Measurements from ENCODE around the gene CSRP1. TPM values are rescaled to one million over a fixed set of nuclear protein-coding genes. Genes with fewer than 3 reads are reported as not detected.

CSRP1 gene
- total and polyA plus RNA-seq, 2 of the 13 experiments (the other 11 are each of a cell fraction or from before 2014, with no cell fraction given), result 17.7 to 68.9 TPM

- no peak for TF ChIP-seq CHD2 (IDR thresholded peaks at IDR 0.05; ENCODE audit: low read depth, low read length)
- TF ChIP-seq HMGA1 (CRISPR knock-in tag; conservative IDR thresholded peaks at IDR 0.05), result no peak
- TF ChIP-seq ARNTL (CRISPR knock-in tag; IDR thresholded peaks at IDR 0.05), result no peak
- no peak for TF ChIP-seq PPARG (CRISPR knock-in tag; conservative IDR thresholded peaks at IDR 0.05)
- no peak for TF ChIP-seq NFYB (CRISPR knock-in tag; IDR thresholded peaks at IDR 0.05)
- TF ChIP-seq, protein P1, sequence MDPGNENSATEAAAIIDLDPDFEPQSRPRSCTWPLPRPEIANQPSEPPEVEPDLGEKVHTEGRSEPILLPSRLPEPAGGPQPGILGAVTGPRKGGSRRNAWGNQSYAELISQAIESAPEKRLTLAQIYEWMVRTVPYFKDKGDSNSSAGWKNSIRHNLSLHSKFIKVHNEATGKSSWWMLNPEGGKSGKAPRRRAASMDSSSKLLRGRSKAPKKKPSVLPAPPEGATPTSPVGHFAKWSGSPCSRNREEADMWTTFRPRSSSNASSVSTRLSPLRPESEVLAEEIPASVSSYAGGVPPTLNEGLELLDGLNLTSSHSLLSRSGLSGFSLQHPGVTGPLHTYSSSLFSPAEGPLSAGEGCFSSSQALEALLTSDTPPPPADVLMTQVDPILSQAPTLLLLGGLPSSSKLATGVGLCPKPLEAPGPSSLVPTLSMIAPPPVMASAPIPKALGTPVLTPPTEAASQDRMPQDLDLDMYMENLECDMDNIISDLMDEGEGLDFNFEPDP (CRISPR knock-in tag; conservative IDR thresholded peaks at IDR 0.05), result 0 out of 2 replicates have a peak, but pooled peaks have one; percentile 84
- TF ChIP-seq SOX5 (CRISPR knock-in tag; IDR thresholded peaks at IDR 0.05; ENCODE audit: borderline replicate concordance), result no peak
- TF ChIP-seq EP300 (IDR thresholded peaks at IDR 0.05; ENCODE audit: low read depth in 2 of 2, low read length in 2 of 2), result no peak
- no peak for TF ChIP-seq EP300 (CRISPR knock-in tag; IDR thresholded peaks at IDR 0.05; ENCODE audit: borderline replicate concordance)
- no peak for TF ChIP-seq NAIF1 (CRISPR knock-in tag; IDR thresholded peaks at IDR 0.05; ENCODE audit: borderline replicate concordance)
- no peak for TF ChIP-seq DPF2 (CRISPR knock-in tag; IDR thresholded peaks at IDR 0.05; ENCODE audit: borderline replicate concordance, low read depth)
- TF ChIP-seq ZNF34 (CRISPR knock-in tag; IDR thresholded peaks at IDR 0.05; ENCODE audit: borderline replicate concordance), result peak; percentile 21; the same call in 1 of the 2 replicates
- no peak; the same call in 1 of the 2 replicates for TF ChIP-seq MAX (IDR thresholded peaks at IDR 0.05)
- no peak for TF ChIP-seq ZBTB1 (CRISPR knock-in tag; IDR thresholded peaks at IDR 0.05; ENCODE audit: borderline replicate concordance)
- TF ChIP-seq THYN1 (CRISPR knock-in tag; IDR thresholded peaks at IDR 0.05; ENCODE audit: borderline replicate concordance, low read depth), result no peak
- TF ChIP-seq BCL6 (CRISPR knock-in tag; IDR thresholded peaks at IDR 0.05), result 0 out of 2 replicates have a peak, but pooled peaks have one; percentile 14
- TF ChIP-seq E2F1 (CRISPR knock-in tag; IDR thresholded peaks at IDR 0.05), result no peak
- TF ChIP-seq, protein P2, sequence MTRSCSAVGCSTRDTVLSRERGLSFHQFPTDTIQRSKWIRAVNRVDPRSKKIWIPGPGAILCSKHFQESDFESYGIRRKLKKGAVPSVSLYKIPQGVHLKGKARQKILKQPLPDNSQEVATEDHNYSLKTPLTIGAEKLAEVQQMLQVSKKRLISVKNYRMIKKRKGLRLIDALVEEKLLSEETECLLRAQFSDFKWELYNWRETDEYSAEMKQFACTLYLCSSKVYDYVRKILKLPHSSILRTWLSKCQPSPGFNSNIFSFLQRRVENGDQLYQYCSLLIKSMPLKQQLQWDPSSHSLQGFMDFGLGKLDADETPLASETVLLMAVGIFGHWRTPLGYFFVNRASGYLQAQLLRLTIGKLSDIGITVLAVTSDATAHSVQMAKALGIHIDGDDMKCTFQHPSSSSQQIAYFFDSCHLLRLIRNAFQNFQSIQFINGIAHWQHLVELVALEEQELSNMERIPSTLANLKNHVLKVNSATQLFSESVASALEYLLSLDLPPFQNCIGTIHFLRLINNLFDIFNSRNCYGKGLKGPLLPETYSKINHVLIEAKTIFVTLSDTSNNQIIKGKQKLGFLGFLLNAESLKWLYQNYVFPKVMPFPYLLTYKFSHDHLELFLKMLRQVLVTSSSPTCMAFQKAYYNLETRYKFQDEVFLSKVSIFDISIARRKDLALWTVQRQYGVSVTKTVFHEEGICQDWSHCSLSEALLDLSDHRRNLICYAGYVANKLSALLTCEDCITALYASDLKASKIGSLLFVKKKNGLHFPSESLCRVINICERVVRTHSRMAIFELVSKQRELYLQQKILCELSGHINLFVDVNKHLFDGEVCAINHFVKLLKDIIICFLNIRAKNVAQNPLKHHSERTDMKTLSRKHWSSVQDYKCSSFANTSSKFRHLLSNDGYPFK (CRISPR knock-in tag; IDR thresholded peaks at IDR 0.05; ENCODE audit: borderline replicate concordance), result no peak
- TF ChIP-seq CSRNP1 (CRISPR knock-in tag; IDR thresholded peaks at IDR 0.05), result no peak
- TF ChIP-seq, protein P3, sequence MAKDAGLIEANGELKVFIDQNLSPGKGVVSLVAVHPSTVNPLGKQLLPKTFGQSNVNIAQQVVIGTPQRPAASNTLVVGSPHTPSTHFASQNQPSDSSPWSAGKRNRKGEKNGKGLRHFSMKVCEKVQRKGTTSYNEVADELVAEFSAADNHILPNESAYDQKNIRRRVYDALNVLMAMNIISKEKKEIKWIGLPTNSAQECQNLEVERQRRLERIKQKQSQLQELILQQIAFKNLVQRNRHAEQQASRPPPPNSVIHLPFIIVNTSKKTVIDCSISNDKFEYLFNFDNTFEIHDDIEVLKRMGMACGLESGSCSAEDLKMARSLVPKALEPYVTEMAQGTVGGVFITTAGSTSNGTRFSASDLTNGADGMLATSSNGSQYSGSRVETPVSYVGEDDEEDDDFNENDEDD (CRISPR knock-in tag; IDR thresholded peaks at IDR 0.05; ENCODE audit: borderline replicate concordance), result 0 out of 2 replicates have a peak, but pooled peaks have one; percentile 22
Observed at GRCh38 chr1:201468501-201468843, 38.5 kb downstream of the CSRP1 start (continued).
